PC-9 (cell line): ENCODE measurements around the gene TMEM151A. TPM values are rescaled to one million over a fixed set of nuclear protein-coding genes. Genes with fewer than 3 reads are reported as not detected.

Experiments used
- Bru-seq: library from RNA; stranded (reverse); fragments of 400-500 nt; gene quantifications from one replicate; lab custom pipeline; 2021; lab: Mats Ljungman, UMichigan
- BruChase-seq, 2 experiments: library from RNA; stranded (reverse); fragments of 400-500 nt; gene quantifications; one replicate each; lab custom pipeline; 2021; lab: Mats Ljungman, UMichigan
- BruUV-seq: library from RNA; stranded (reverse); fragments of 400-500 nt; replicated peaks from 2 replicates; lab custom pipeline; 2021; lab: Mats Ljungman, UMichigan
- CTCF ChIA-PET: fragments of 300-600 bp; sonication (Branson Sonifier 250); formaldehyde crosslinking; loops from one replicate; lab custom pipeline; 2022; ENCODE audit warnings: antibody characterized with exemption; lab: Charles Lee
- POLR2A ChIA-PET: fragments of 300-600 bp; sonication (Branson Sonifier 250); formaldehyde crosslinking; loops from one replicate; lab custom pipeline; 2022; ENCODE audit warnings: antibody characterized with exemption; ENCODE audit not compliant: unreplicated experiment; lab: Charles Lee
- DNase-seq, 2 experiments: peaks; one replicate each; pipeline versions ENCODE4 v3.0.0 to v3.0.0-alpha.2; 2015 to 2022; ENCODE audit warnings: mixed read lengths in 1 of 2
- H2AFZ ChIP-seq: fragments of 200-600 bp; sonication (generic); 2 replicates; pipeline ENCODE4 v1.8.1; 2017; ENCODE audit warnings: antibody characterized with exemption
- H3F3A ChIP-seq: fragments of 200-600 bp; sonication (generic); 2 replicates; pipeline ENCODE4 v1.8.1; 2017; ENCODE audit warnings: antibody characterized with exemption, mild to moderate bottlenecking, low read depth; ENCODE audit not compliant: insufficient read depth
- H3K27ac ChIP-seq: fragments of 200-600 bp; sonication (generic); 2 replicates; pipeline ENCODE4 v1.6.1; 2016; ENCODE audit warnings: mixed run types
- H3K27me3 ChIP-seq: fragments of 200-600 bp; sonication (generic); 2 replicates; pipeline ENCODE4 v1.6.1; 2016; ENCODE audit warnings: low read depth, mixed run types; ENCODE audit not compliant: insufficient read depth
- H3K36me3 ChIP-seq: fragments of 200-600 bp; sonication (generic); 2 replicates; pipeline ENCODE4 v1.6.1; 2016; ENCODE audit warnings: low read depth, mixed run types
- H3K4me1 ChIP-seq: fragments of 200-600 bp; sonication (generic); replicated peaks from 2 replicates; pipeline ENCODE4 v1.6.1; 2016; ENCODE audit warnings: mixed run types; ENCODE audit not compliant: insufficient read depth
- H3K4me2 ChIP-seq: fragments of 200-600 bp; sonication (generic); 2 replicates; pipeline ENCODE4 v1.6.1; 2017; ENCODE audit warnings: mixed run types
- H3K4me3 ChIP-seq: fragments of 200-600 bp; sonication (generic); 2 replicates; pipeline ENCODE4 v1.6.1; 2016; ENCODE audit warnings: mixed run types
- H3K79me2 ChIP-seq: fragments of 200-600 bp; sonication (generic); 2 replicates; pipeline ENCODE4 v1.6.1; 2017; ENCODE audit warnings: low read depth, mixed run types
- H3K9me2 ChIP-seq: fragments of 200-600 bp; sonication (generic); 2 replicates; pipeline ENCODE4 v1.8.1; 2017; ENCODE audit warnings: mild to moderate bottlenecking; ENCODE audit not compliant: insufficient read depth
- H3K9me3 ChIP-seq: fragments of 200-600 bp; sonication (generic); 2 replicates; pipeline ENCODE4 v1.8.1; 2016; ENCODE audit warnings: low read depth; ENCODE audit not compliant: insufficient read depth
- H4K20me1 ChIP-seq: fragments of 200-600 bp; sonication (generic); 2 replicates; pipeline ENCODE4 v1.8.1; 2017; ENCODE audit not compliant: insufficient read depth
- CTCF ChIP-seq: fragments of 200-600 bp; sonication (generic); conservative IDR thresholded peaks from 2 replicates; pipeline ENCODE4 v1.6.1; 2017; ENCODE audit warnings: mixed run types, antibody characterized with exemption, mild to moderate bottlenecking, moderate library complexity
- EZH2 ChIP-seq: fragments of 200-600 bp; sonication (generic); IDR thresholded peaks from 2 replicates; pipeline ENCODE4 v1.8.0; 2017; ENCODE audit warnings: antibody characterized with exemption, low read depth
- intact Hi-C: fragments of 100-400 bp; cut with micrococcal nuclease; formaldehyde crosslinking; loops from one replicate; pipeline ENCODE4 v1.10.0; 2022; ENCODE audit not compliant: unreplicated experiment
- long read RNA-seq: library from polyadenylated mRNA; stranded (forward); transcript quantifications from one replicate; pipeline ENCODE4 v2.0.0, GENCODE V29; 2022
- total RNA-seq: library from RNA; stranded (reverse); gene quantifications from 2 replicates; pipeline ENCODE4 v1.2.3, GENCODE V29; 2021

Gene TMEM151A
- total RNA-seq: 0.15 and 0.22 TPM in 2 replicates
- percentile 14 among the genes with signal in this experiment for Bru-seq, nascent RNA
- BruChase-seq, experiment 1, labeled RNA remaining after a 2-hour chase: percentile 14 among the genes with signal in this experiment
- BruChase-seq, experiment 2, labeled RNA remaining after a 6-hour chase: not detected
- long read RNA-seq: 0 reads

GRCh38 chr11:66291706-66292542 lies at the start of gene TMEM151A:
TMEM151A (plus strand) TSS chr11:66291894; CDS start chr11:66292014, 120 bp downstream.
- Histone ChIP-seq H3K4me3 (no peak within 1 kb of the TSS), H3K36me3 (no peaks in the 10 kb centered on the region), H3K27me3 (0 out of 2 replicates have a peak, but pooled peaks cover 1% of the 10 kb centered on the region), H3K27ac (no peak within 1 kb of the TSS), H3K79me2 (peaks cover 18% of the 10 kb centered on the region), H3K4me2 (peak within 1 kb of the TSS; percentile 91; the same call in 1 of the 2 replicates), H3K9me2 (no peaks in the 10 kb centered on the region), H2AFZ (no peak within 1 kb of the TSS), H3K4me1 (peaks cover 19% of the 10 kb centered on the region), H3K9me3 (no peaks in the 10 kb centered on the region), H3F3A (peaks cover 20% of the 10 kb centered on the region), H4K20me1 (peaks cover 3% of the 10 kb centered on the region; the same call in 1 of the 2 replicates)
- no peak for DNase-seq
- POLR2A ChIA-PET: no interaction called here
- CTCF ChIA-PET: no interaction called here
- intact Hi-C loops: no loop called here
- no TSS peak for BruUV-seq
- TF ChIP-seq EZH2 (no peak), CTCF (no peak)

GRCh38 chr11:66242095-66242765 lies 49.5 kb upstream of the TMEM151A start:
- Histone ChIP-seq H3K36me3 (no peaks in the 10 kb centered on the region), H2AFZ (no peak overlapping the region), H3K79me2 (no peaks in the 10 kb centered on the region), H3K4me1 (no peaks in the 10 kb centered on the region), H3K9me3 (no peaks in the 10 kb centered on the region), H3K27ac (no peak overlapping the region), H3K4me2 (no peak overlapping the region), H3K27me3 (no peaks in the 10 kb centered on the region), H4K20me1 (no peaks in the 10 kb centered on the region; the same call in 1 of the 2 replicates), H3F3A (no peaks in the 10 kb centered on the region; the same call in 1 of the 2 replicates), H3K9me2 (no peaks in the 10 kb centered on the region), H3K4me3 (no peak overlapping the region)
- intact Hi-C loops: no loop called here
- DNase-seq: no peak
- CTCF ChIA-PET: no interaction called here
- TF ChIP-seq CTCF (no peak), EZH2 (no peak)
- POLR2A ChIA-PET: no interaction called here
- no TSS peak for BruUV-seq

- no peaks in the 10 kb centered on the region for H3K36me3 ChIP-seq
- H3K4me2 ChIP-seq: no peak overlapping the region
- POLR2A ChIA-PET: no interaction called here
- H3K79me2 ChIP-seq: no peaks in the 10 kb centered on the region
- no TSS peak for BruUV-seq
- H3F3A ChIP-seq: no peaks in the 10 kb centered on the region; the same call in 1 of the 2 replicates
- no peak for DNase-seq
- H3K27ac ChIP-seq: no peak overlapping the region
- H2AFZ ChIP-seq: no peak overlapping the region
- TF ChIP-seq CTCF (no peak), EZH2 (no peak)
- no peaks in the 10 kb centered on the region; the same call in 1 of the 2 replicates for H4K20me1 ChIP-seq
- no peaks in the 10 kb centered on the region for H3K9me3 ChIP-seq
- intact Hi-C loops: no loop called here
- no peak overlapping the region for H3K4me3 ChIP-seq
- H3K27me3 ChIP-seq: no peaks in the 10 kb centered on the region
- no peaks in the 10 kb centered on the region for H3K4me1 ChIP-seq
- CTCF ChIA-PET: no interaction called here
- H3K9me2 ChIP-seq: no peaks in the 10 kb centered on the region
Measured at GRCh38 chr11:66243782-66244535, 47.7 kb upstream of the TMEM151A start.
